A673 (cell line): ENCODE measurements around the gene ZBTB16. TPM values are rescaled to one million over a fixed set of nuclear protein-coding genes. Genes with fewer than 3 reads are reported as not detected.
A peak's percentile ranks its signal among the peaks of the same experiment; 100 is the strongest.

Experiments used
- BruUV-seq: library from RNA; stranded (reverse); fragments of 400-500 nt; replicated peaks from 2 replicates; lab custom pipeline; 2021; lab: Mats Ljungman, UMichigan
- CTCF ChIA-PET: fragments of 300-600 bp; sonication (Branson Sonifier 250); formaldehyde crosslinking; loops from one replicate; lab custom pipeline; 2022; ENCODE audit warnings: antibody characterized with exemption; lab: Charles Lee
- POLR2A ChIA-PET: fragments of 300-600 bp; sonication (Branson Sonifier 250); formaldehyde crosslinking; loops from one replicate; lab custom pipeline; 2022; ENCODE audit warnings: antibody characterized with exemption; ENCODE audit not compliant: low non-redundant PET; lab: Charles Lee
- DNase-seq: peaks from one replicate; pipeline ENCODE4 v3.0.0-alpha.2; 2015; ENCODE audit warnings: low spot score
- H3K27ac ChIP-seq: fragments of 200-600 bp; sonication (generic); 2 replicates; pipeline ENCODE4 v1.5.1; 2016; ENCODE audit warnings: mixed run types, low read depth, mild to moderate bottlenecking, mixed read lengths, antibody characterized with exemption, low read length; ENCODE audit not compliant: poor library complexity, severe bottlenecking
- H3K27me3 ChIP-seq: fragments of 200-600 bp; sonication (generic); replicated peaks from 2 replicates; pipeline ENCODE4 v1.6.1; 2017; ENCODE audit warnings: mixed run types, low read depth, mild to moderate bottlenecking, mixed read lengths, antibody characterized with exemption, low read length; ENCODE audit not compliant: insufficient read depth, poor library complexity
- H3K36me3 ChIP-seq: fragments of 200-600 bp; sonication (generic); 2 replicates; pipeline ENCODE4 v1.6.1; 2016; ENCODE audit warnings: mixed run types, mild to moderate bottlenecking, mixed read lengths, antibody characterized with exemption, low read length; ENCODE audit not compliant: insufficient read depth, poor library complexity, severe bottlenecking
- H3K4me1 ChIP-seq: fragments of 200-600 bp; sonication (generic); 2 replicates; pipeline ENCODE4 v1.6.1; 2017; ENCODE audit warnings: mixed run types, mild to moderate bottlenecking, mixed read lengths, antibody characterized with exemption, low read length; ENCODE audit not compliant: insufficient read depth, poor library complexity, severe bottlenecking
- H3K4me3 ChIP-seq: fragments of 200-600 bp; sonication (generic); 2 replicates; pipeline ENCODE4 v1.5.1; 2016; ENCODE audit warnings: low read depth, mixed run types, mild to moderate bottlenecking, mixed read lengths, low read length; ENCODE audit not compliant: poor library complexity, severe bottlenecking
- H3K9me3 ChIP-seq: fragments of 200-600 bp; sonication (generic); 2 replicates; pipeline ENCODE4 v1.6.1; 2016; ENCODE audit warnings: mixed run types, low read depth, mild to moderate bottlenecking, mixed read lengths, antibody characterized with exemption, low read length; ENCODE audit not compliant: poor library complexity, severe bottlenecking
- EZH2 ChIP-seq: fragments of 200-600 bp; sonication (generic); IDR thresholded peaks from 2 replicates; pipeline ENCODE4 v1.6.1; 2017; ENCODE audit warnings: borderline replicate concordance, low read depth, mild to moderate bottlenecking, mixed read lengths, antibody characterized with exemption, low read length; ENCODE audit not compliant: poor library complexity, severe bottlenecking
- intact Hi-C: fragments of 100-400 bp; cut with micrococcal nuclease; formaldehyde crosslinking; loops from one replicate; pipeline ENCODE4 v1.10.0; 2022; ENCODE audit not compliant: unreplicated experiment
- total RNA-seq: library from RNA; stranded (reverse); gene quantifications from 2 replicates; pipeline ENCODE4 v1.2.3, GENCODE V29; 2021
- TF ChIP-seq, protein P1 (sequence below): fragments of 300-800, 200-600 bp; sonication (generic); conservative IDR thresholded peaks from 2 replicates; pipeline ENCODE4 v1.5.1; 2017; ENCODE audit warnings: low read depth, mild to moderate bottlenecking, antibody characterized with exemption, low read length, moderate library complexity, mixed read lengths

The ZBTB16 gene
- total RNA-seq, 1 experiment from 2014 or later = 12.0 TPM

- Histone ChIP-seq H3K27me3 (no peaks in the 10 kb centered on the region), H3K27ac (peak overlapping the region; percentile 26), H3K4me1 (peaks cover 64% of the 10 kb centered on the region), H3K9me3 (no peaks in the 10 kb centered on the region), H3K36me3 (no peaks in the 10 kb centered on the region), H3K4me3 (no peak overlapping the region)
- BruUV-seq = no TSS peak
- ChIA-PET CTCF (interaction anchor here (1.2 kb wide), 1 partner anchor 122 kb away, joined by 4 read pairs; no protein-coding TSS in a partner anchor), POLR2A (no interaction called here)
- intact Hi-C loops = no loop called here
- peak; percentile 86 for DNase-seq
- TF ChIP-seq, protein P1, sequence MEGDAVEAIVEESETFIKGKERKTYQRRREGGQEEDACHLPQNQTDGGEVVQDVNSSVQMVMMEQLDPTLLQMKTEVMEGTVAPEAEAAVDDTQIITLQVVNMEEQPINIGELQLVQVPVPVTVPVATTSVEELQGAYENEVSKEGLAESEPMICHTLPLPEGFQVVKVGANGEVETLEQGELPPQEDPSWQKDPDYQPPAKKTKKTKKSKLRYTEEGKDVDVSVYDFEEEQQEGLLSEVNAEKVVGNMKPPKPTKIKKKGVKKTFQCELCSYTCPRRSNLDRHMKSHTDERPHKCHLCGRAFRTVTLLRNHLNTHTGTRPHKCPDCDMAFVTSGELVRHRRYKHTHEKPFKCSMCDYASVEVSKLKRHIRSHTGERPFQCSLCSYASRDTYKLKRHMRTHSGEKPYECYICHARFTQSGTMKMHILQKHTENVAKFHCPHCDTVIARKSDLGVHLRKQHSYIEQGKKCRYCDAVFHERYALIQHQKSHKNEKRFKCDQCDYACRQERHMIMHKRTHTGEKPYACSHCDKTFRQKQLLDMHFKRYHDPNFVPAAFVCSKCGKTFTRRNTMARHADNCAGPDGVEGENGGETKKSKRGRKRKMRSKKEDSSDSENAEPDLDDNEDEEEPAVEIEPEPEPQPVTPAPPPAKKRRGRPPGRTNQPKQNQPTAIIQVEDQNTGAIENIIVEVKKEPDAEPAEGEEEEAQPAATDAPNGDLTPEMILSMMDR = no peak
- no peak for TF ChIP-seq EZH2
These were observed 14.4 kb downstream of the ZBTB16 start for GRCh38 chr11:114073828-114074381.

- intact Hi-C loops = loop anchor here (5.0 kb wide), 1 partner anchor 82 kb away; no protein-coding TSS in a partner anchor
These were observed 15.2 kb downstream of the ZBTB16 start for GRCh38 chr11:114074546-114075343.

GRCh38 chr11:114075344-114075610 lies 15.8 kb downstream of the ZBTB16 start:
- POLR2A ChIA-PET = interaction anchor here (0.7 kb wide), 1 partner anchor 408 kb away, joined by 3 read pairs; no protein-coding TSS in a partner anchor
- H3K27me3 ChIP-seq = no peaks in the 10 kb centered on the region

More at GRCh38 chr11:114074546-114075343, 15.2 kb downstream of the ZBTB16 start:
- no peak overlapping the region for H3K4me3 ChIP-seq
- H3K36me3 ChIP-seq = no peaks in the 10 kb centered on the region
- no TSS peak for BruUV-seq
- TF ChIP-seq EZH2 = no peak
- TF ChIP-seq, protein P1 = no peak
- POLR2A ChIA-PET = interaction anchor here (0.7 kb wide), 1 partner anchor 409 kb away, joined by 3 read pairs; no protein-coding TSS in a partner anchor
- H3K27me3 ChIP-seq = no peaks in the 10 kb centered on the region
- DNase-seq = no peak
- CTCF ChIA-PET = interaction anchor here (1.2 kb wide), 1 partner anchor 121 kb away, joined by 4 read pairs; no protein-coding TSS in a partner anchor
- H3K9me3 ChIP-seq = no peaks in the 10 kb centered on the region
- H3K27ac ChIP-seq = peak overlapping the region; percentile 26
- H3K4me1 ChIP-seq = peaks cover 73% of the 10 kb centered on the region

More at GRCh38 chr11:114075344-114075610, 15.8 kb downstream of the ZBTB16 start:
- H3K36me3 ChIP-seq = no peaks in the 10 kb centered on the region
- DNase-seq = no peak
- H3K4me3 ChIP-seq = no peak overlapping the region
- CTCF ChIA-PET = no interaction called here
- BruUV-seq = no TSS peak
- intact Hi-C loops = loop anchor here (5.0 kb wide), 1 partner anchor 83 kb away; no protein-coding TSS in a partner anchor
- H3K27ac ChIP-seq = no peak overlapping the region
- no peaks in the 10 kb centered on the region for H3K9me3 ChIP-seq
- peaks cover 78% of the 10 kb centered on the region for H3K4me1 ChIP-seq
- no peak for TF ChIP-seq EZH2
- TF ChIP-seq, protein P1 = no peak
